GM21786 (cell line): ENCODE results near the gene PLAGL2.

ENCODE experiments used
- ATAC-seq: cut with Tn5 transposase; IDR thresholded peaks from one replicate; pipeline ENCODE4 v1.9.1; 2021; ENCODE audit not compliant: unreplicated experiment

Gene PLAGL2

GRCh38 chr20:32153771-32154170 lies 53.8 kb downstream of the PLAGL2 start:
- ATAC-seq: no peak

DNA sequence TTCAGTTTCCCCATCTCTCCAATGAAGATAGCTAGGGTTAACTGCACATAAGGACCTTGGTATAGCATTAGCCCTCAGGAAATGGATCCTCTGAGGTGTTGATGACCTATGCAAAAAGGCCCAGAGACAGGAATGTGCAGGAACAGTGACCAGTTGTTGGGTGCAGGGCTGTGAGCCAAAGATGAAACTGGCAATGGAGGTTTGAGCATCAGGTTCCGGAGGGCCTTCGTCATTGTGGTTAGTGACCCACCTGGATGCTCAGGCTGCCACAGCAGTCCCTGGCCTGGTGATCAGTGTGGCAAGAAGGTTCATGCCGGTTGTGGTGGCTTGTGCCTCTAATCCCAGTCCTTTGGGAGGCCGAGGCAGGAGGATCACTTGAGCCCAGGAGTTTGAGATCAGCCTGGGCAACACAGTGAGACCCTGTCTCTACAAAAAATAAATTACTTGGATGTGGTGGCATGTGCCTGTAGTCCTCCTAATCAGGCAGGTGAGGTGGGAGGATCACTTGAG lies 54.3 kb downstream of the PLAGL2 start:
- no peak for ATAC-seq

DNA sequence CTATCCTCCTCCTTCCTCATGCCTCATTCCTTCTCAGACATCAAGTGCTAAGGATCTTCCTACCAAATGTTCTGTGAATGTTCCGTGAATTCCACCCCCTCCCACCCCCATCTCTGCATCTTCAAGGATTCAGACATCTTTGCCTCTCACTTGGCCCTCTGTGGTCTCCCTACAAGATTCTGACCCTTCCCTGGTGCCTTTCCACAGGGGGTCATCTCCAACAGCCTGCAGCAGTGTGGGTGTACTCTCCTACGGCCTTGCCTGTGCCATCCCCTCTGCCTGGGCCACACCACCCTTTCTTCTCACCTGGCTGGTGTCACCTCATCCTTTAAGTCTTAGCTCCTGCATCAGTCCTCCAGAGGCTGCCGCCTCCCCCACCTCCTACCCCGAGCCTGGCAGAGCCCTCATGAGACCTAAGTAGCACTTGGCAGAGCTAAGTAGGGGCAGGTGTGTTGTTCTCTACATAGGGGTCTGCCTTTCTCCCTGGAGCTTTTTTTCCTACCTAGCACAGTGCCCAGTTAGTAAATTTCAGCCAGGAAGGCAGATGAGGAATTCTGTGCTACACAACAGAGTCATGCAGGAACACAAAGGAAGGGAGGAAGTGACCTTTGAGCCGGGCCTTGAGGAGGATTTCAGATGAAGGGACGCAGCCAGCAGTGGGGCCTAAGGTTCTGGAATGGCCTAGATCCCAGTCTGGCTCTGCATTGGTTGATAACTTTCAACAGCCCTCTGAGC lies 55.0 kb downstream of the PLAGL2 start:
- ATAC-seq: no peak

- ATAC-seq: no peak
These were observed 57.2 kb downstream of the PLAGL2 start for GRCh38 chr20:32150291-32150848.

DNA sequence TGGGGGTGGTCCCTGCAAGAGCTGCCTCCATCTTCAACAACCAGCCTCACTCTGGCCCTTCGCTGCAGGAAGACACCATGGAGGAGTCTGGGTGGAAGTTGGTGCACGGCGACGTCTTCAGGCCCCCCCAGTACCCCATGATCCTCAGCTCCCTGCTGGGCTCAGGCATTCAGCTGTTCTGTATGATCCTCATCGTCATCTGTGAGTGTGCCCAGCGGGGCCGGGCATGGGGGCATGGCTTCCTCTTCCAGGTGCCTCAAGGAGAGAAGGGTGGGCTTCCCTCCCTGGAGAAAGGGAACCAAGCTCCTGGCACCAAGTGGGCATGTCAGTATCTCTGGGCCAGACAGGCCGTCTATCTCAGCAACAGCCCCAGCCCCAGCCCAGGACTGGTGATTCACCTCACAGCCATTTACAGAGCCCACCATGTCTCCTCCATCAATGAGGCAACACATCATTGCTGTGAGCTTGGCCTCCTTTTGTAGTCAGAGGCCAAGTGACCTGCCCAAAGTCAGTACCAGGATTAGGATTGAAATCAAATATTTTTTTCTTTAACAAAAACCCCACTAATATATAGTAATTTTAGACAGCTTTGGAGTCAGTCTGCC lies 57.9 kb downstream of the PLAGL2 start:
- ATAC-seq: no peak

DNA sequence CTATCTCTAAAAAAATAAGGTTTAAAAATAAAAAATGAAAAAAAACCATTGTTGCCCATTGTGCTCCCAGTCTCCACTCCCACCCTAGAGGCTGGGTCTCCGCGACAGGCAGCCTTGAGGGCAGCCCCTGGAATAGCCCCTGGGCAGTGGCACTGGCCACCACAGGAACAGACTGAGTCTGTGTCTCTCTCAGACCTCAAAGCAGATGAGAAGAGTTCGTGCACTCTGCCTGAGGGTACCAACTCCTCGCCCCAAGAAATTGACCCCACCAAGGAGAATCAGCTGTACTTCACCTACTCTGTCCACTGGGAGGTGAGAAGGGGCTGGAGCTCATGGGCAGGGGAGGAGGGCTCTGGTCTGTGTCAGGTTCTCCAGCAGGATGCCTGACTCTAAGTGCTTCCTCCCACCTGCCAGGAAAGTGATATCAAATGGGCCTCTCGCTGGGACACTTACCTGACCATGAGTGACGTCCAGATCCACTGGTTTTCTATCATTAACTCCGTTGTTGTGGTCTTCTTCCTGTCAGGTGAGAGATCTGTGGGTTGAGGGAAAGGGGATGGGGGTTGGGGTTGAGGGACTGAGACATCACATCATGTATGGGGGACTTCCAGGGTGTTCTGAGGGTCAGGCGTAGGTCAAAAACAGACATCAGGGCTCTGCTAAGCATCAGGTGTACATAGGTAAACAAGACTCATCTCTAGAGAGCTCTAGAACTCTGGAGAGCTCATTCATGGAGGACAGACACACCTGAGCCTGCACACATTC lies 62.5 kb downstream of the PLAGL2 start:
- ATAC-seq: no peak

DNA sequence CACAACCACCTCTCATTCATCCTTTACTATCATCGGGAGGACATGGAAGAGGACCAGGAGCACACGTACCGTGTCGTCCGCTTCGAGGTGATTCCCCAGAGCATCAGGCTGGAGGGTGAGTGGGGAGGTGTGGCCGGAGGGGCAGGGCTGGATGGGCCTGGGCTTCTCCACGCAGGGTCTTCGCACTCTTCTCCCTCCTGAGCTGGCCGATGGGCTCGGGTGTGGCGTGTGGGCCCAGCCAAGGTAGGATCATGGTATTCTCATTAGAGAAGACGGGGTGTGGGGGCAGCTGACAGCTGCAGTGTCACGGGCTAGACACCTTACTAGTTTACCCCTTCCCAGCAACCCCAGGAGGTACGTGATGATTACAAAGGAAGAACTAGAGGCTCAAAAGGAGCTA lies 64.6 kb downstream of the PLAGL2 start:
- ATAC-seq: no peak
